Omental fat pad (tissue), 4 donors: ENCODE results near the gene CIB1. TPM values are rescaled to one million over a fixed set of nuclear protein-coding genes. Genes with fewer than 3 reads are reported as not detected.

Experiments
- ATAC-seq: fragments of 150-250 bp; one replicate; pipeline ENCODE4 v1.9.1; 2016; ENCODE audit warnings: mild to moderate bottlenecking, moderate library complexity; ENCODE audit not compliant: low FRiP score
- DNase-seq: peaks from one replicate; pipeline ENCODE4 v3.0.0-alpha.2; 2019; ENCODE audit warnings: low spot score
- CTCF ChIP-seq, 3 donors: fragments of 450-650 bp; IDR thresholded peaks; one replicate each; pipeline ENCODE4 v1.5.1; 2016 to 2017; ENCODE audit warnings: antibody characterized with exemption in 3 of 3, mild to moderate bottlenecking in 3 of 3, moderate library complexity in 2 of 3
- small RNA-seq: library from RNA; depleted of rRNA; stranded (forward); fragments of <200 nt; gene quantifications from one replicate; pipeline ENCODE3, GENCODE V24; 2016
- total RNA-seq, 4 donors: library from RNA; depleted of rRNA; stranded (reverse); fragments of >200 nt; gene quantifications; one replicate each; pipeline ENCODE4 v1.1.0, GENCODE V29; 2016

Gene CIB1
- total RNA-seq, 4 donors from 2014 or later = 27.9 to 48.3 (median 34.5) TPM

GRCh38 chr15:90187257-90187868 is 46.4 kb downstream of the CIB1 start:
- ATAC-seq (no peak), DNase-seq (no peak)
- no peak for TF ChIP-seq CTCF (IDR thresholded peaks at IDR 0.05)

GRCh38 chr15:90184786-90185704 is 48.7 kb downstream of the CIB1 start:
- peak; percentile 70 for ATAC-seq
- no peak for TF ChIP-seq CTCF (IDR thresholded peaks at IDR 0.05)
- no peak for DNase-seq

- ATAC-seq = peak; percentile 89
- TF ChIP-seq CTCF (IDR thresholded peaks at IDR 0.05) = no peak
- DNase-seq = peak; percentile 54
Measured at GRCh38 chr15:90184119-90184785, 49.5 kb downstream of the CIB1 start.

GRCh38 chr15:90181776-90182175 is 52.0 kb downstream of the CIB1 start:
- DNase-seq (no peak), ATAC-seq (no peak)
- no peak for TF ChIP-seq CTCF (IDR thresholded peaks at IDR 0.05)

Small RNA genes lying within 50 kb of the gene (small RNA-seq; reads per million reads assigned to genes)
- gene AC091167.3 = not detected

Other genes with a start within 250 kb of the CIB1 start
- 10 to 100 TPM in 1 of 4 donors, 1 to 10 TPM in 3; 5.4 to 13.9 (median 7.0) TPM for gene ZNF710, start 232.6 kb downstream of the CIB1 start, total RNA-seq
- 10 to 100 TPM; 24.9 to 43.7 (median 35.2) TPM for gene IDH2, start 131.5 kb downstream of the CIB1 start, total RNA-seq
- gene SEMA4B, start 32.6 kb downstream of the CIB1 start, total RNA-seq = 10 to 100 TPM in 3 of 4 donors, 1 to 10 TPM in 1; 9.3 to 24.4 (median 17.6) TPM
- gene GDPGP1, start 268 bp upstream of the CIB1 start, total RNA-seq = 1 to 10 TPM; 4.2 to 8.0 (median 5.2) TPM
- not detected for gene TTLL13, start 15.6 kb upstream of the CIB1 start, total RNA-seq
- gene NGRN, start 31.7 kb upstream of the CIB1 start, total RNA-seq = 10 to 100 TPM; 55.5 to 81.7 (median 71.6) TPM
- gene ZNF774, start 118.3 kb upstream of the CIB1 start, total RNA-seq = 1 to 10 TPM in 2 of 4 donors, under 1 TPM in 2; 0.36 to 1.8 (median 1.1) TPM
- gene IQGAP1, start 154.3 kb upstream of the CIB1 start, total RNA-seq = 100 to 1,000 TPM; 220 to 320 (median 295) TPM